ENCODE results near the gene DNAH17. TPM values are rescaled to one million over a fixed set of nuclear protein-coding genes. Genes with fewer than 3 reads are reported as not detected.

DNAH17 gene
- total RNA-seq, 2 experiments from 2014 or later: 0.03 to 0.44 TPM

DNA sequence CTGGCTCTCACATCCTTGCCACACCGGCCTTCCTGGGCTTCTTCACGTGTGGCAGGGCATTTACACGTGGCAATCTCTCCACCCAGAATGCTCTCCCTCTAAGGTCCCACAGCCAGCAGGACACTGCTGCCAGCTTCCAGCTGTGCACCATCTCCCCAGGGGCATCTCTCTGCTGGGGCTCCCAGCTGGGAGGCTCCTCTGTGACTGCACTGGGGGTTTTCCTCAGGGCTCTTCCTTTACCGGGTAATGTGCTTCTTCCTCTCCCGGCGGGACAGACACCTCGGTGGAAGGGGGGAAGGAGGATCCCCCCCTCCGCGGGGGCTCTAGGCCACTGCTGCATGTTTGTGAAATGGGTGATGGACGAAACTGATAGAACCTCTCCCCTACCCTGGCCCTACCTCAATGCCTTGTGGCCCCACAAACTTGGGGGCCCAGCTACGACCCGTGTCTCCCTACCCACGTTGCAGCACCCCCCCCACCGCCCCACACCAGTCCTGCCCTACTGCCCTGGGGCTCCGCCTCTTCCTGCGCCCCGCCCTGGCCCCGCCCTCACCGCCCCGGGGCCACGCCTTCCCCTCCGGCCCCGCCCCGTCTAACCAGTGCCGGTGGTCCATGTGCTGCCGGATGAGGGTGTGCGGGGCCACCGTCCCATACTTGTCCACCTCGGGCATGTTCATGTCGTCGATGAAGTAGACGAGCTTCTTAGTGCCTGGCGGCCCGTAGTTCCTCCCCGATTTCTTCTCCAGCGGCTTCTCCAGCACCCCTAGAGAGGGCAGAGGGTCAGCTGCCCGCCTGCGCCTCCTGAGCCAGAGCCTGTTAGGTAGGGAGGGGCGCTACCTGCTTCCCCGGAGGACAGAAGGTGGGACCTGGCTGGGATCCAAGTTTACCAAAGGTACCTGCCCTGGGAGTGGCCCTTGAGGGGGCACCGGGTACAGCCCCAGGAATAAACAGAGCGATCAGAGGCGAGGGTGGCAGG, 92.6 kb downstream of the DNAH17 start:
- POLR2A ChIA-PET: no interaction called here
- H3K36me3 Mint-ChIP-seq: no peaks in the 10 kb centered on the region
- H3K4me3 Mint-ChIP-seq: peak overlapping the region; percentile 75
- DNase-seq (peak; percentile 85), ATAC-seq (ENCODE audit: low read depth) (peak; percentile 91)
- H3K9me3 Mint-ChIP-seq: no peaks in the 10 kb centered on the region
- peaks cover 3% of the 10 kb centered on the region for H3K27me3 Mint-ChIP-seq
- H3K27ac Mint-ChIP-seq: no peak overlapping the region
- peaks cover 5% of the 10 kb centered on the region for H3K4me1 Mint-ChIP-seq

GRCh38 chr17:78479369-78479768, 97.8 kb downstream of the DNAH17 start:
- no peak for DNase-seq
- no peak for ATAC-seq (ENCODE audit: low read depth)
- POLR2A ChIA-PET: no interaction called here
- Mint-ChIP-seq H3K27me3 (peaks cover 3% of the 10 kb centered on the region), H3K27ac (no peak overlapping the region), H3K4me1 (peaks cover 11% of the 10 kb centered on the region), H3K36me3 (no peaks in the 10 kb centered on the region), H3K4me3 (no peak overlapping the region), H3K9me3 (no peaks in the 10 kb centered on the region)

- H3K36me3 Mint-ChIP-seq: no peaks in the 10 kb centered on the region
- peaks cover 8% of the 10 kb centered on the region for H3K4me1 Mint-ChIP-seq
- H3K27ac Mint-ChIP-seq: no peak overlapping the region
- no peaks in the 10 kb centered on the region for H3K9me3 Mint-ChIP-seq
- POLR2A ChIA-PET: no interaction called here
- peaks cover 3% of the 10 kb centered on the region for H3K27me3 Mint-ChIP-seq
- ATAC-seq (ENCODE audit: low read depth): no peak
- no peak overlapping the region for H3K4me3 Mint-ChIP-seq
- no peak for DNase-seq
These were observed 98.4 kb downstream of the DNAH17 start for GRCh38 chr17:78478757-78479297.

DNA sequence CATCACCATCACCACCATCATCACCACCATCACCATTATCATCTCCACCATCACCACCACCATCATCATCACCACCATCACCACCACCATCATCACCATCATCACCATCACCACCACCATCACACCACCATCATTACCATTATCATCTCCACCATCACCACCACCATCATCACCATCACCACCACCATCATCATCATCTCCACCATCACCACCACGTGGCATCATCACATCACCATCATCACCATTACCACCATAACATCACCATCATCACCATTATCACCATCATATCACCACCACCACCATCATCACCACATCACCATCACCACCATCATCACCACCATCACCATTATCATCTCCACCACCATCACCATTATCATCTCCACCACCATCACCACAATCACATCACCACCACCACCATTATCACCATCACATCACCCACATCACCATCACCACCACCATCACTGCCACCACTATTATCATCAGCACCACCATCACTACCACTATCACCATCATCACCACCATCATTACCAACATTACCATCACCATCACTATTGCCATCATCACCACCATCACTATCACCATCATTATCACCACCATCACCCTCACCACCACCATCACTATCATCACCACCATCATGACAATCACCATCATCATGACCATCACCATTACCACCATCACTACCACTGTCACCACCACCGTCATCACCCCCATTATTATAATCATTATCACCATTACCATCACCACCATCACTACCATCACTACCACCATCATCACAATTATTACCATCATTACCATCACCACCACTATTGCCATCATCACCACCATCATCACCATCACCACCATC, 99.1 kb downstream of the DNAH17 start:
- Mint-ChIP-seq H3K4me3 (no peak overlapping the region), H3K4me1 (peaks cover 8% of the 10 kb centered on the region), H3K27ac (no peak overlapping the region), H3K27me3 (peaks cover 5% of the 10 kb centered on the region), H3K9me3 (no peaks in the 10 kb centered on the region), H3K36me3 (no peaks in the 10 kb centered on the region)
- no peak for ATAC-seq (ENCODE audit: low read depth)
- POLR2A ChIA-PET: no interaction called here
- no peak for DNase-seq

DNA sequence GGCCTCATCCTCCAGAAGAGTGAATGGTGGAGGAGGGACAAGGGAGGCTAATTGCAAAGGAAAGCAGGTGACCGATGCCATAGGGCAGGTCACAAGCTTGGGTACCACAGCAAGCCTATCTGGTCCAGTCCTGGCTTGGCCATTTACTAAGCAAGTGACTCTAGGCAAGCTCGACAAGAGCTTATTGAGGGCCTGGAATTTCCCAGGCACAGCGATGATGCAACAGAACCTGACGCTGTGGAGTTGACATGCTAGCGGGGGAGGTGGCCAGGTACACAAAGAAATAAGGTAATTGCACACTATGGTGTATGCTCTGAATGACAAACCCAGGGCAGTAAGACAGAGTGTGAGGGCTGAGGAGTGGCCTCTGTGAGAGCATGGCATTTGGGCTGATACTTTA, 100.2 kb downstream of the DNAH17 start:
- Mint-ChIP-seq H3K9me3 (no peaks in the 10 kb centered on the region), H3K27me3 (peaks cover 3% of the 10 kb centered on the region), H3K4me1 (peaks cover 13% of the 10 kb centered on the region), H3K27ac (no peak overlapping the region), H3K36me3 (no peaks in the 10 kb centered on the region), H3K4me3 (no peak overlapping the region)
- POLR2A ChIA-PET: no interaction called here
- ATAC-seq (ENCODE audit: low read depth): no peak
- no peak for DNase-seq

GRCh38 chr17:78476149-78476548, 101.0 kb downstream of the DNAH17 start:
- DNase-seq (no peak), ATAC-seq (ENCODE audit: low read depth) (no peak)
- Mint-ChIP-seq H3K27ac (no peak overlapping the region), H3K4me1 (peaks cover 13% of the 10 kb centered on the region), H3K4me3 (no peak overlapping the region), H3K36me3 (no peaks in the 10 kb centered on the region), H3K27me3 (peaks cover 3% of the 10 kb centered on the region), H3K9me3 (no peaks in the 10 kb centered on the region)
- POLR2A ChIA-PET: no interaction called here

GRCh38 chr17:78475211-78475610, 102.0 kb downstream of the DNAH17 start:
- H3K9me3 Mint-ChIP-seq: no peaks in the 10 kb centered on the region
- no peak for ATAC-seq (ENCODE audit: low read depth)

DNA sequence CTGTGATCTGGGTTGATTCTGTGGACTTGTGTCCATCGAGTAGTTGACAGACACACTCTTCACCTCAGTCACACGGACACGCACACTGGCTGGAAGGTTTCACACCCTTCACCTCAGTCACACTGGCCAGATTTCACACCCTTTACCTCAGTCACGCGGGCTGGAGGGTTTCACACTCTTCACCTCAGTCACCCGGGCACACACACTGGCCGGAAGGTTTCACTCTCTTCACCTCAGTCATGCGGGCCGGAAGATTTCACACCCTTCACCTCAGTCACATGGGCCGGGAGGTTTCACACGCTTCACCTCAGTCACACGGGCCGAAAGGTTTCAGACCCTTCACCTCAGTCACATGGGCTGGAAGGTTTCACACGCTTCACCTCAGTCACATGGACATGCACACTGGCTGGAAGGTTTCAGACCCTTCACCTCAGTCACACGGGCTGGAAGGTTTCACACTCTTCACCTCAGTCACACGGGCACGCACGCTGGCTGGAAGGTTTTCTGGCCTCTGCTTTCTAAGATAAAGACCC, 102.5 kb downstream of the DNAH17 start:
- H3K4me3 Mint-ChIP-seq: no peak overlapping the region
- H3K4me1 Mint-ChIP-seq: peaks cover 13% of the 10 kb centered on the region
- H3K27ac Mint-ChIP-seq: peak overlapping the region; percentile 4
- DNase-seq (no peak), ATAC-seq (ENCODE audit: low read depth) (peak; percentile 45)
- H3K36me3 Mint-ChIP-seq: no peaks in the 10 kb centered on the region
- POLR2A ChIA-PET: no interaction called here
- H3K27me3 Mint-ChIP-seq: peaks cover 3% of the 10 kb centered on the region
- H3K9me3 Mint-ChIP-seq: no peaks in the 10 kb centered on the region

More at GRCh38 chr17:78475211-78475610, 102.0 kb downstream of the DNAH17 start:
- POLR2A ChIA-PET: no interaction called here
- H3K36me3 Mint-ChIP-seq: no peaks in the 10 kb centered on the region
- no peak overlapping the region for H3K4me3 Mint-ChIP-seq
- H3K4me1 Mint-ChIP-seq: peaks cover 13% of the 10 kb centered on the region
- no peak for DNase-seq
- H3K27me3 Mint-ChIP-seq: peaks cover 3% of the 10 kb centered on the region
- no peak overlapping the region for H3K27ac Mint-ChIP-seq

DNA sequence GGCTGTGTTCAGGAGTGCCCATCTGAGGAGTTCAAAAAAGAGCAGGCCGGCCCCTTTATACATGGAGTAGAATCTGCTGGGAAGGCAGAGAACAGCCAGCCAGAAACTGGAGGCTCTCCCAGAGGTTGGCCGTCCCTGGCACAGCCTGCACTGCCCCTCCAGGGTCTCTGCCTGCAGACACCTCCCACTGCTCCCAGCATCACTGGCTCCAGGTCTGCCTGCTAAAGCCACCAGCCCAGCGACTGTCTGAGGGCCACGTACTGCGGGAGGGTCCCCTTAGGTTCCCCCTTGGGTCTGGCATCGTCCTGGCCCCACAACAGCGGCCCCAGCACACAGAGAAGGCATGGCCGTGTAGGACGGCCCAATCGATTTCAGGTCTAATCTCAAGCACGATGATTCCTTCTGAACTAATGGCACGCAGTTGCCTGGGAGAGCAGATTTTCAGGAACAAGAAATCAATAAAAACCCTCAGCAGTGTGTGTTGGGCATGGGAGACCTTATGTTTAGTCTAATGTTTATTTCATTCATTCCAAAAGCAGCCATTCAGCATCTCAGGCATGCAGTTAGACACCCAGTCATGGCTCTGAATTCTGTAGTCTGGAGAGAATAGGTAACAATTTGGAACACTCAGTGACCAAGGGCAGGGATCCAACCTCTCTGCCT, 103.1 kb downstream of the DNAH17 start:
- peaks cover 3% of the 10 kb centered on the region for H3K27me3 Mint-ChIP-seq
- H3K4me1 Mint-ChIP-seq: peaks cover 13% of the 10 kb centered on the region
- no peak overlapping the region for H3K27ac Mint-ChIP-seq
- DNase-seq (no peak), ATAC-seq (ENCODE audit: low read depth) (no peak)
- no peaks in the 10 kb centered on the region for H3K36me3 Mint-ChIP-seq
- POLR2A ChIA-PET: no interaction called here
- no peak overlapping the region for H3K4me3 Mint-ChIP-seq
- H3K9me3 Mint-ChIP-seq: no peaks in the 10 kb centered on the region

GRCh38 chr17:78472035-78472905, 104.9 kb downstream of the DNAH17 start:
- ATAC-seq (ENCODE audit: low read depth): no peak
- POLR2A ChIA-PET: no interaction called here
- H3K4me3 Mint-ChIP-seq: no peak overlapping the region
- no peaks in the 10 kb centered on the region for H3K9me3 Mint-ChIP-seq
- H3K27ac Mint-ChIP-seq: no peak overlapping the region
- H3K4me1 Mint-ChIP-seq: peaks cover 13% of the 10 kb centered on the region
- H3K36me3 Mint-ChIP-seq: no peaks in the 10 kb centered on the region
- H3K27me3 Mint-ChIP-seq: peaks cover 3% of the 10 kb centered on the region
- DNase-seq: no peak

DNA sequence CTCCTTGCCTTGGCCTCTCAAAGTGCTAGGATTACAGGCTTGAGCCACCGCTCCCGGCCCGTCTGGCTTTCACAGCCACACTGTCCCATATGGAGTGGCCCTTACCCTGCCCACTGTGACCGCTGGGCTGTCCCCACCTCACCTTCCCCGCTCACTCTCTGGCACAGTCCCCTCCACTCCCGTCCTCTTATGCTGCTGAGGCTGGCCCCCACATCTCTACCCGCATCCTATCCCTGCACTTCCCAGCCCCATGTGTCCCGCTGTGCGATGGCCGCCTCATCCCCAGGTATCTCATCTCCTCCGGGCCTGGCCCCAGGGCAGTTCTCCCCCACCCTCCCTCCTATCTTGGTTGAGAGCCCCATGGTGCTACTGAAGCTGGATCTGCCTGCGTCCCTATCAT, 105.6 kb downstream of the DNAH17 start:
- Mint-ChIP-seq H3K36me3 (no peaks in the 10 kb centered on the region), H3K27me3 (peaks cover 3% of the 10 kb centered on the region), H3K27ac (no peak overlapping the region), H3K4me1 (peaks cover 13% of the 10 kb centered on the region), H3K9me3 (no peaks in the 10 kb centered on the region), H3K4me3 (no peak overlapping the region)
- DNase-seq: no peak
- POLR2A ChIA-PET: no interaction called here
- ATAC-seq (ENCODE audit: low read depth): no peak

DNA sequence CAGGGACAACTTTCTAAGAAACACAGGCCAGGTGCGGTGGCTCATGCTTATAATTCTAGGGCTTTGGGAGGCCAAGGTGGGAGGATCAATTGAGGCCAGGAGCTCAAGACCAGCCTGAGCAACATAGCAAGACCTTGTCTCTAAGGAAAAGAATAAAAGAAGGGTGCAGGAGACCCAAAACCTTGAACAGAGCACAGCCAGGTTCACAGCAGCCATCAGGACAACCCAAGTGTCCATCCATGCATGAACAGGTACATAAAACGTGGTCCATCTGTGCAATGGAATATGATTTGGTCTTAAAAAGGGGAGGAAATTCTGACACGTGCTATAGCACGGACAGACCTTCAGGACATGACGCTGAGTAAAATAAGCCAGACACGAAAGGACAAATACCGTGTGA, 107.8 kb downstream of the DNAH17 start:
- Mint-ChIP-seq H3K27me3 (peaks cover 3% of the 10 kb centered on the region), H3K27ac (no peak overlapping the region), H3K4me1 (peaks cover 6% of the 10 kb centered on the region), H3K9me3 (no peaks in the 10 kb centered on the region), H3K4me3 (no peak overlapping the region), H3K36me3 (no peaks in the 10 kb centered on the region)
- no peak for DNase-seq
- no peak for ATAC-seq (ENCODE audit: low read depth)
- POLR2A ChIA-PET: no interaction called here
